Endothelial cell of umbilical vein (primary cell): Measurements from ENCODE around the gene CACNB3. TPM values are rescaled to one million over a fixed set of nuclear protein-coding genes. Genes with fewer than 3 reads are reported as not detected.

ENCODE experiments used
- BruUV-seq: library from RNA; stranded (reverse); fragments of 400-500 nt; replicated peaks from 2 replicates; lab custom pipeline; 2021; lab: Mats Ljungman, UMichigan
- CTCF ChIA-PET: fragments of 300-600, 350-600 bp; sonication (Branson Sonifier 250); formaldehyde crosslinking; loops from one replicate; lab custom pipeline; 2021; ENCODE audit warnings: antibody characterized with exemption, inconsistent platforms; lab: Charles Lee
- POLR2A ChIA-PET: fragments of 300-600, 350-600 bp; sonication (Branson Sonifier 250); formaldehyde crosslinking; loops from one replicate; lab custom pipeline; 2021; ENCODE audit warnings: antibody characterized with exemption, inconsistent platforms; lab: Charles Lee
- DNase-seq: peaks from one replicate; pipeline ENCODE4 v3.0.0-alpha.2; 2011; ENCODE audit warnings: low read depth, low spot score
- FAIRE-seq: peaks from 2 replicates; lab custom pipeline; 2011; peaks lifted over from hg19 to GRCh38; lab: Jason Lieb, UNC
- H2AFZ ChIP-seq: 2 replicates; pipeline ENCODE4 v1.6.0; 2012; ENCODE audit warnings: low read depth, low read length, control low read depth, inconsistent platforms
- H3K27ac ChIP-seq: 2 replicates; pipeline ENCODE4 v1.5.1; 2011; ENCODE audit warnings: low read depth, mild to moderate bottlenecking, control low read depth, low read length, moderate library complexity; ENCODE audit not compliant: insufficient read depth
- H3K27me3 ChIP-seq, 2 experiments: 2 replicates each; pipeline versions ENCODE4 v1.6.0 to v1.6.1; 2011; ENCODE audit warnings: low read length in 2 of 2, mixed read lengths in 1 of 2; ENCODE audit not compliant: control insufficient read depth in 2 of 2, insufficient read depth in 2 of 2
- H3K36me3 ChIP-seq, 2 experiments: 2 replicates in 1 of 2; 3 replicates in 1 of 2; pipeline ENCODE4 v1.5.1; 2011; ENCODE audit warnings: low read length in 2 of 2, mild to moderate bottlenecking in 1 of 2, moderate library complexity in 1 of 2; ENCODE audit not compliant: control insufficient read depth in 2 of 2, insufficient read depth in 2 of 2; ENCODE audit errors: extremely low read depth in 1 of 2
- H3K4me1 ChIP-seq: 3 replicates; pipeline ENCODE4 v1.5.1; 2011; ENCODE audit warnings: mild to moderate bottlenecking, low read length; ENCODE audit not compliant: control insufficient read depth, insufficient read depth; ENCODE audit errors: extremely low read depth
- H3K4me2 ChIP-seq: 2 replicates; pipeline ENCODE4 v1.6.1; 2011; ENCODE audit warnings: low read length, control low read depth, mixed read lengths; ENCODE audit not compliant: insufficient read depth
- H3K4me3 ChIP-seq, 3 experiments: fragments of 200-600 bp in 1 of 3; sonication (generic), shearing (Covaris generic) in 1 of 3; replicated peaks in 1 of 3; 2 replicates each; pipeline ENCODE4 v1.5.1; 2011 to 2016; ENCODE audit warnings: control low read depth in 3 of 3, low read length in 3 of 3, mild to moderate bottlenecking in 2 of 3, inconsistent platforms in 1 of 3, low read depth in 1 of 3, moderate library complexity in 1 of 3; ENCODE audit not compliant: insufficient read depth in 1 of 3
- H3K79me2 ChIP-seq: 2 replicates; pipeline ENCODE4 v1.6.0; 2012; ENCODE audit warnings: low read length, inconsistent platforms; ENCODE audit not compliant: control insufficient read depth, insufficient read depth
- H3K9ac ChIP-seq: replicated peaks from 2 replicates; pipeline ENCODE3; 2011; ENCODE audit warnings: low read length, control low read depth; ENCODE audit not compliant: insufficient read depth; ENCODE audit errors: extremely low read depth
- H3K9me1 ChIP-seq: replicated peaks from 3 replicates; pipeline ENCODE4 v1.6.0; 2011; ENCODE audit warnings: mild to moderate bottlenecking, low read length; ENCODE audit not compliant: control insufficient read depth, insufficient read depth; ENCODE audit errors: extremely low read depth
- H3K9me3 ChIP-seq: replicated peaks from 2 replicates; pipeline ENCODE4 v1.5.1; 2012; ENCODE audit warnings: low read length, inconsistent platforms; ENCODE audit not compliant: control insufficient read depth, insufficient read depth
- H4K20me1 ChIP-seq: replicated peaks from 2 replicates; pipeline ENCODE3; 2011; ENCODE audit warnings: mild to moderate bottlenecking, low read length; ENCODE audit not compliant: control insufficient read depth, insufficient read depth; ENCODE audit errors: extremely low read depth
- CTCF ChIP-seq, 2 donors: IDR thresholded peaks; 1 replicate in 1 of 2; 2 replicates in 1 of 2; pipeline ENCODE4 v1.5.1; 2011; ENCODE audit warnings: low read length in 2 of 2, mild to moderate bottlenecking in 2 of 2, moderate library complexity in 2 of 2, control low read depth in 1 of 2, inconsistent platforms in 1 of 2, low read depth in 1 of 2; ENCODE audit not compliant: insufficient read depth in 1 of 2; ENCODE audit errors: extremely low read depth in 1 of 2
- EZH2 ChIP-seq: IDR thresholded peaks from 2 replicates; pipeline ENCODE4 v1.6.1; 2012; ENCODE audit warnings: borderline replicate concordance, low read depth, mild to moderate bottlenecking, moderate library complexity, low read length, inconsistent platforms; ENCODE audit not compliant: severe bottlenecking
- FOS ChIP-seq: IDR thresholded peaks from 2 replicates; pipeline ENCODE4 v1.6.1; 2011; ENCODE audit warnings: mild to moderate bottlenecking, low read length, moderate library complexity, borderline replicate concordance; ENCODE audit not compliant: insufficient read depth
- GATA2 ChIP-seq: IDR thresholded peaks from 2 replicates; pipeline ENCODE4 v1.7.0; 2011; ENCODE audit warnings: low read depth, mild to moderate bottlenecking, moderate library complexity, mixed read lengths, low read length; ENCODE audit not compliant: insufficient read length, insufficient read depth
- JUN ChIP-seq: IDR thresholded peaks from 2 replicates; pipeline ENCODE4 v1.6.1; 2011; ENCODE audit warnings: borderline replicate concordance, low read depth; ENCODE audit not compliant: insufficient read length, insufficient read depth
- MAX ChIP-seq: IDR thresholded peaks from 2 replicates; pipeline ENCODE4 v1.6.1; 2011; ENCODE audit not compliant: insufficient read depth, insufficient read length
- MYC ChIP-seq: IDR thresholded peaks from one replicate; pipeline ENCODE4 v1.6.1; 2011; ENCODE audit warnings: mild to moderate bottlenecking, low read depth, low read length
- POLR2A ChIP-seq: IDR thresholded peaks from 2 replicates; pipeline ENCODE4 v1.6.1; 2012; ENCODE audit warnings: low read depth, mild to moderate bottlenecking, control low read depth, low read length
- POLR2AphosphoS5 ChIP-seq: IDR thresholded peaks from 2 replicates; pipeline ENCODE4 v1.6.1; 2012; ENCODE audit warnings: low read depth, mild to moderate bottlenecking, control low read depth, low read length, moderate library complexity; ENCODE audit not compliant: insufficient read depth
- dilution Hi-C: fragments of 300-500 bp; cut with MboI; formaldehyde crosslinking; loops from one replicate; pipeline ENCODE4 v1.15.0; 2019; ENCODE audit warnings: low sequenced_read_pairs; ENCODE audit not compliant: extremely low pct_ligation_motif_present
- intact Hi-C: fragments of 100-400 bp; cut with micrococcal nuclease; formaldehyde crosslinking; loops from one replicate; pipeline ENCODE4 v1.10.0; 2022
- polyA plus RNA-seq, 4 experiments: library from polyadenylated mRNA; depleted of rRNA in 3 of 4; stranded (reverse) in 3 of 4; unstranded in 1 of 4; fragments of >200 nt; gene quantifications; 2 replicates each; pipeline versions ENCODE4 v1.2.1 to v1.2.3, GENCODE V29; 2011 to 2012; ENCODE audit warnings: missing spikeins in 1 of 4
- total RNA-seq: library from RNA; stranded (reverse); gene quantifications from 2 replicates; pipeline ENCODE4 v1.2.3, GENCODE V29; 2021

The CACNB3 gene
- total and polyA plus RNA-seq, 2 donors (not counting 3 experiments of a cell fraction or from before 2014, with no cell fraction given), result 37.4 to 61.8 TPM

GRCh38 chr12:48863291-48863690 is 45.0 kb downstream of the CACNB3 start:
- Histone ChIP-seq H3K27me3 (peaks cover 17% of the 10 kb centered on the region in 2 experiments), H3K4me1 (peaks cover 12% of the 10 kb centered on the region), H3K9me3 (no peaks in the 10 kb centered on the region), H3K27ac (no peak overlapping the region), H3K4me2 (no peak overlapping the region), H3K9me1 (no peaks in the 10 kb centered on the region), H3K36me3 (no peaks in the 10 kb centered on the region), H3K79me2 (no peaks in the 10 kb centered on the region), H3K4me3 (no peak overlapping the region), H4K20me1 (no peaks in the 10 kb centered on the region), H2AFZ (no peak overlapping the region), H3K9ac (no peak overlapping the region)
- intact Hi-C loops (no loop called here), dilution Hi-C loops (no loop called here)
- DNase-seq (no peak), FAIRE-seq (no peak)
- POLR2A ChIA-PET, result no interaction called here
- BruUV-seq, result no TSS peak
- TF ChIP-seq JUN (no peak), MAX (no peak), FOS (no peak), POLR2AphosphoS5 (no peak), EZH2 (no peak), MYC (no peak), CTCF (IDR thresholded peaks at IDR 0.05; ENCODE audit: extremely low read depth in 1 of 2, insufficient read depth in 1 of 2, low read depth in 1 of 2, low read length in 2 of 2) (no peak), POLR2A (no peak), GATA2 (no peak)
- CTCF ChIA-PET, result interaction anchor here (6.3 to 9.2 kb wide), 2 partner anchors 10 to 27 kb away, joined by 68 to 96 read pairs; partner anchors contain the start of gene DDX23
